Measurements from ENCODE around the gene UAP1L1.

Gene UAP1L1

DNA sequence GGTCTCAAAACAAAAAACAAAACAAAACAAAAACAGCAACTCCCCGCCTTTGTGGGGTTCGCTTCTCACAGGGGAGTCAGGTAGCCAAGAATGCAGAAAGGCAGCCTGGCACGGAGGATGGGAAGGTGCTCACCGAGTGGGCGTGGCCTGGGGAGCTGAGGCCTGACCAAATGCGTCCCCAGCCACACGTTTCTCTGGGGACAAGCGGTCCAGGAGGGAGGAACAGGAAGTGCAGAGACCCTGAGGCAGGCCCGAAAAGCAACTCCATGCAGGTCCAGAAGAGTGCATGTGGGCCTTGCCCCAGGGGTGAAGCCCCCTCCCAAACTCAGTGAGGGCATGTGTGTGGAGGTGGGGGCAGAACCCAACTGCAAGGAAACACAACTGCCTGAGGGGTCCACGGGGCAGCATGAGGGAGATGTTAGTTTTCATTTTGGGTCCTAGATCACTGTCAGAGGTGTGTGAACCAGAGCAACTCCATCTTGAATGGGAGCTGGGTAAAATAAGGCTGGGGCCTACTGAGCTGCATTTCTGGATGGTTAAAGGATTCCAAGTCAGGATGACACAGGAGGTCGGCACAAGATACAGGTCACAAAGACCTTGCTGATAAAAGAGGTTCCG lies 2.6 kb upstream of the UAP1L1 start:
- DNase-seq (ENCODE audit: low read depth in 2 of 2): no peak

GRCh38 chr9:137075275-137075775 lies 2.0 kb upstream of the UAP1L1 start:
- DNase-seq (ENCODE audit: low read depth in 2 of 2): no peak

- no peak for DNase-seq (ENCODE audit: low read depth in 2 of 2)
Measured at GRCh38 chr9:137076636-137077009, 694 bp upstream of the UAP1L1 start.

DNA sequence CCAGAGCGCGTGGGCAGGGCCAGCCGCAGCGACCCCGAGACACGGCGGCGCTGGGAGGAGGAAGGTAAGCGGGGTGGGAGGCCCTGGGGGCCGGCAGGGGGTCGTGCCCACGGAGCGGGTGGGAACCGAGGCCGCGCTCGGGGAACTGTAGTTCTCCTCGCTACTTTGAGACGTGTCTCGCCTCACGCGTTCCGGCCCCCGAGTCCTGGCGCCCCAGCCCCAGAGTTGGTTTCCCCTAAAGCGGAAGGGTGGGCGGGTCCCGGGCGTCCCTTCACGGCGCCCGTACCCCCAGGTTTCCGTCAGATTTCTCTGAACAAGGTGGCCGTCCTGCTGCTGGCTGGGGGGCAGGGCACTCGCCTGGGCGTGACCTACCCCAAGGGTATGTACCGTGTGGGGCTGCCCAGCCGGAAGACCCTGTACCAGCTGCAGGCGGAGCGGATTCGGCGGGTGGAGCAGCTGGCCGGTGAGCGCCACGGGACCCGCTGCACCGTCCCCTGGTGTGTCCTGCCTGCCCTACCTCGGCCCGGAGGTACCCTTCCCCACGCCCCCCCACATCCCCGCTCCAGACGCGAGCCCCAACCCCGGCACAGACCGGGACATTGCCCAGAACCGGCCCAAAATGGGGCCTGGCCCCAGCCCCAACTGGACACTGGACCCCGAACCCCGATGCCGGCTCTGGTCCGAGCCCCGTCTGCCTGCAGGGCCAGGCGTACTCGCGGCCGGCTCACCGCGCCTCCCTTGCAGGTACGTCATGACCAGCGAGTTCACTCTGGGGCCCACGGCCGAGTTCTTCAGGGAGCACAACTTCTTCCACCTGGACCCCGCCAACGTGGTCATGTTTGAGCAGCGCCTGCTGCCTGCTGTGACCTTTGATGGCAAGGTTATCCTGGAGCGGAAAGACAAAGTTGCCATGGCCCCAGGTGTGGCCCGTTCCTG lies 709 bp downstream of the UAP1L1 start:
- peak in 1 of 2 donors; percentile 14 for DNase-seq (ENCODE audit: low read depth in 2 of 2)

DNA sequence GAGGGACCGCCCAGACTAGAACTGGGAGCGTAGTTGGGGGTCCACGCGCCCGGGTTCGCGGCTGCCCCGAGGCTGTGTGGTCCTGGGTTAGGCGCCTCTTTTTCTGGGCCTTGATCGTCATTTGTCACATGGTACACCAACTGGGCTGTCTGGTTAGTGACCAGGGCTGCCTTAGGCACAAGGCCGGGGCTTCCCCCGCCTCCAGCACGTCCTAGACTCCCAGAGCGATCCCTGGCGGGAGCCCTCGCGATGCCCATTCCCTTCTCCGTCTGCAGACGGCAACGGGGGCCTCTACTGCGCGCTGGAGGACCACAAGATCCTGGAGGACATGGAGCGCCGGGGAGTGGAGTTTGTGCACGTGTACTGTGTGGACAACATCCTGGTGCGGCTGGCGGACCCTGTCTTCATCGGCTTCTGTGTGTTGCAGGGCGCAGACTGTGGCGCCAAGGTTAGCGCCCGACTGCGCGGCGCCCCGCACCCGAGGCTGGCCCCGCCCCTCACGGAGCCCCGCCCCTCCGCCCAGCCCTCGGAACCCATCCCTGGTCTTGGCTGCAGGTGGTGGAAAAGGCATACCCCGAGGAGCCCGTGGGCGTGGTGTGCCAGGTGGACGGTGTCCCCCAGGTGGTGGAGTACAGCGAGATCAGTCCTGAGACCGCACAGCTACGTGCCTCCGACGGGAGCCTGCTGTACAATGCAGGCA lies 1.5 kb downstream of the UAP1L1 start:
- DNase-seq (ENCODE audit: low read depth in 2 of 2): no peak

- no peak for DNase-seq (ENCODE audit: low read depth in 2 of 2)
Measured at GRCh38 chr9:137079401-137079787, 2.1 kb downstream of the UAP1L1 start.

DNA sequence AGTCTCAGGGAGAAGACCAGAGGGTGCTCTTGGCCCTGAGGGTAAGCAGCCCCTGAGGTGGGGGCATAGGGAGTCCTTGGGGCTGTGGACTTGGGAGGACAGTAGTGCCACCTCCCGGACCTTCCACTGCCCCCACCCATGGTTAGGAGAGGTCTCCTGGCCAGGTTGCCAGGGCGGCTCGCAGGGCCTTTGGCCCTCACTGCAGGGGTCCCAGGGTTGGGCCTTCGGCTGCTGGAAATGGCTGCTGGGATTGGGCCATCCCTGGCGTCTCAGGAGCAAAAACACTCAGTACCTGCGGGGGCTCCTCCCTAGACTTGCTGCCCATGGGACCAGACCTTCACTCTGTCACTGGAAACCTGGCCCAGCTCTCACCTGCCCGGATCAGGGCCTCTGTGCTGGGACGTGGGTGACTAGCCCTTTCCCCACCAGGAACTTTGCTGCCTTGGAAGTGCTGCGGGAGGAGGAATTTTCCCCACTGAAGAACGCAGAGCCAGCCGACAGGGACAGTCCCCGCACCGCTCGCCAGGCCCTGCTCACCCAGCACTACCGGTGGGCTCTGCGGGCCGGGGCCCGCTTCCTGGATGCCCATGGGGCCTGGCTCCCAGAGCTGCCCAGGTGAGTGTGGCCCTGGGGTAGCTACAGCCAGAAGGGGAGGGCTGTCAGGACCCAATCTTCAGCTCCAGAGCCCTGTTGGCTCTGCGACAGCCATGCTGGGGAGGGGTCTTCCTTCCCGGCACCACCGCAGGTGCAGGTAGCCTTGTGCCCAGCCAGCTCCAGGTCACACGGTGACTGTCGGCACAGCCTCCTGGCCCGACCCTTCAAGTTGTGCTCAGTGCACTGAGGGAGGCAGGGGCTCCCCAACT lies 3.2 kb downstream of the UAP1L1 start:
- DNase-seq (ENCODE audit: low read depth in 2 of 2): no peak

GRCh38 chr9:137082222-137082924 lies 5.1 kb downstream of the UAP1L1 start:
- DNase-seq (ENCODE audit: low read depth in 2 of 2): no peak

DNA sequence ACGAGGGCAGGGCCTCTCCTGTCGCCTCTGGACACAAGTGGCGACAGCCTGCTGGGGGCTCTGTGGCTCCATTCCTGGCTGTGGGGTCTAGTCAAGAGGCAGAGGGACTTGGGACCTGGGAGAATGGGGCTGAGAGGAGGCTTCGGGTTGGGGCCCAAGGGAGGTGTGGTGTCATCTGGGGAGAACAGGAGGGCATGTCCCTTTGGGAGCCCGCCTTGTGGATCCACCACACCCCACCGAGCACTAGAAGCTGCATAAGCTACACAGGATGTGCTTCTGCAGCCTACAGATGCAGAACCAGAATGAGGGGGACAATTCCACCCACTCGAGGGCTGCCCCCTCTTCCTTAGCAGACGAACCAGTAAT lies 5.6 kb downstream of the UAP1L1 start:
- no peak for DNase-seq (ENCODE audit: low read depth in 2 of 2)

- DNase-seq (ENCODE audit: low read depth in 2 of 2): peak in 1 of 2 donors; percentile 23
Measured at GRCh38 chr9:137083394-137084004, 6.2 kb downstream of the UAP1L1 start.

- DNase-seq (ENCODE audit: low read depth in 2 of 2): no peak
Measured at GRCh38 chr9:137084526-137084925, 7.2 kb downstream of the UAP1L1 start.

GRCh38 chr9:137085920-137086530 lies 8.7 kb downstream of the UAP1L1 start:
- peak in 1 of 2 donors; percentile 20 for DNase-seq (ENCODE audit: low read depth in 2 of 2)

GRCh38 chr9:137086531-137087408 lies 9.5 kb downstream of the UAP1L1 start, which contains the start of gene MAN1B1:
MAN1B1 (plus strand) TSS chr9:137086985; CDS start chr9:137087000, 15 bp downstream.
- DNase-seq (ENCODE audit: low read depth in 2 of 2): peak; percentile 99 to 100

DNA sequence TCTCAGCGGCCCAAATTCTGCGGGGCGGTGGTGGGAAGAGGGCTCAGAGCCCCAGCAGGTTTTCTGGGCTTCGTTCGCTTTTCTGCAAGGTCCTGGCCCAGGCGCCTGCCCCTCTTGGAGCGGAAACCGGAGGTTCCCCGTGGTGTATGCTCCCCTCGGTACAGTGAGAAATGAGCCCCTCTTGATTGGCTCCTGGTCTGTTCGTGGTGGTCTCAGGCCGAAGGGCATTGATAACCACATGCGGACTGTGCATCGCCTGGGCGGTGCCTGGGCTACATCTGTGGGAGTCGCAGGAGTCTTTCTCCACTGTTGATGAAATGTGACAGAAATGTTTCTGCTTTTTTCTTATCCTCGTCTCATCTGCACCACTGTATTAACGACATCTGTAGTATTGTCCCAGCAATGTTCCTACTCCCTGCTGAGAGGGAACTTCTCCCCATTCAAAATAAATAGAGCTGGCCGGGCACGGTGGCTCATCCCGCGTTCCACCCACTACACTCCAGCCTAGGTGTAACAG lies 10.2 kb downstream of the UAP1L1 start:
- peak in 1 of 2 donors; percentile 4 for DNase-seq (ENCODE audit: low read depth in 2 of 2)

DNA sequence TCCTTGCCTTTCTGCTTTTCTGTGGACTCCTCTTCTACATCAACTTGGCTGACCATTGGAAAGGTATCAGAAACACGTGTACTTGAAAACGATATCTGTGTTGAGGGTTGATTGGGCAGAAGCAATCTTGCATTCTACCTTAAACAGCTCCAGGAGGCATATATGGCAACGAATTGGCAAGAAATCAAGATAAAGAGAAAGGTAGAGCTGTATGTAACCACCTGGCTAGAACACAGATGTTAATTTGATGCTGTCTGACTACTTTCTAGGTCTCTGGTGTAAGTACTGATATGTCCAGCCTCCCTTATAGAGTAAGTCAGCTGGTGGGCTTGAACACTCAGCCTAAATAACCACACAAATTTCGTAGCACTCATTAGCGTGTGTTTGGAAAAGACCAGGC lies 10.8 kb downstream of the UAP1L1 start:
- DNase-seq (ENCODE audit: low read depth in 2 of 2): no peak

DNA sequence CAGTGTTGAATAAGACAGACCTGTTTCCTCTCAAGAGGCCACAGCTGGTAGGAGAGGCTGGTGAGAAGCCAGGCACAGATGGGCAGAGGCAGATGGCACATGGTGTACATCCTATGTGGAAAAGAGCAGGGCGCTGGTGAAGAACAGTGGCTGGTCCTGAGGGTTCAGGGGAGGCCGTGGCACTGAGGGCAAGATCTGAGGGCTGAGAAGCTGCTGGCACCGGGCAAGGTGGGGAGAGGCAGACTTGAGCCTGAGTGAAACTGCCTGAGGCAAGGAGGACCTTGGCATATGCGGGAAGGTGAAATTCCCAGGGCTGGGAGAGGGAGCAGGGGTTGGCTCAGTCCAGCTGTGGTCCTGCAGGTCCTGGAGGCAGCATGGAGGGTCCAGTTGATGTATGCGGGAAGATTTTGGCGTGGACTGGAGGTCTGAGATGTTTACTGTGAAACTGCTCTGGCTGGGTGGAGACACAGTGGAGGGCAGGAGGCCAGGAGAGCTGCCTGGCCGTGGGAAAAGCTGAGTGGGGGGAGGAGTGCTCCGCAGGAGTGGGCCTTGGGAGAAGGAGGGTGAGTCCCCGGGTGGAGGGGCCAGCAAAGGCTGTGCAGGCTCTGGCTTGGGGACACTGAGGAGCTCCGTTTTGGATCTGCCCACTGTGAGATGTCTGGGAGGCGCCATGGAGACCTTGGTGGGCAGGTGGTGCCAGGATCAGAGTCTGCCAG lies 12.1 kb downstream of the UAP1L1 start:
- no peak for DNase-seq (ENCODE audit: low read depth in 2 of 2)

GRCh38 chr9:137095664-137096517 lies 18.6 kb downstream of the UAP1L1 start:
- peak; percentile 74 to 83 for DNase-seq (ENCODE audit: low read depth in 2 of 2)

All from stimulated activated CD4-positive, alpha-beta T cell treated with anti-CD3 and anti-CD28 coated beads, Interleukin-15, amount 100 ng/mL, for 48 hours (primary cell).